PC-9 (cell line): ENCODE data around the gene VAMP8. TPM values are rescaled to one million over a fixed set of nuclear protein-coding genes. Genes with fewer than 3 reads are reported as not detected.
"Not testable (repeated sequence)": the region's sequence is repeated elsewhere in the genome, so short reads cannot be mapped to it uniquely, and the experiment has no call there.

Experiments used
- BruUV-seq: library from RNA; stranded (reverse); fragments of 400-500 nt; replicated peaks from 2 replicates; lab custom pipeline; 2021; lab: Mats Ljungman, UMichigan
- CTCF ChIA-PET: fragments of 300-600 bp; sonication (Branson Sonifier 250); formaldehyde crosslinking; loops from one replicate; lab custom pipeline; 2022; ENCODE audit warnings: antibody characterized with exemption; lab: Charles Lee
- POLR2A ChIA-PET: fragments of 300-600 bp; sonication (Branson Sonifier 250); formaldehyde crosslinking; loops from one replicate; lab custom pipeline; 2022; ENCODE audit warnings: antibody characterized with exemption; ENCODE audit not compliant: unreplicated experiment; lab: Charles Lee
- DNase-seq, 2 experiments: peaks; one replicate each; pipeline versions ENCODE4 v3.0.0 to v3.0.0-alpha.2; 2015 to 2022; ENCODE audit warnings: mixed read lengths in 1 of 2
- H2AFZ ChIP-seq: fragments of 200-600 bp; sonication (generic); 2 replicates; pipeline ENCODE4 v1.8.1; 2017; ENCODE audit warnings: antibody characterized with exemption
- H3F3A ChIP-seq: fragments of 200-600 bp; sonication (generic); 2 replicates; pipeline ENCODE4 v1.8.1; 2017; ENCODE audit warnings: antibody characterized with exemption, mild to moderate bottlenecking, low read depth; ENCODE audit not compliant: insufficient read depth
- H3K27ac ChIP-seq: fragments of 200-600 bp; sonication (generic); 2 replicates; pipeline ENCODE4 v1.6.1; 2016; ENCODE audit warnings: mixed run types
- H3K27me3 ChIP-seq: fragments of 200-600 bp; sonication (generic); 2 replicates; pipeline ENCODE4 v1.6.1; 2016; ENCODE audit warnings: low read depth, mixed run types; ENCODE audit not compliant: insufficient read depth
- H3K36me3 ChIP-seq: fragments of 200-600 bp; sonication (generic); 2 replicates; pipeline ENCODE4 v1.6.1; 2016; ENCODE audit warnings: low read depth, mixed run types
- H3K4me1 ChIP-seq: fragments of 200-600 bp; sonication (generic); replicated peaks from 2 replicates; pipeline ENCODE4 v1.6.1; 2016; ENCODE audit warnings: mixed run types; ENCODE audit not compliant: insufficient read depth
- H3K4me2 ChIP-seq: fragments of 200-600 bp; sonication (generic); 2 replicates; pipeline ENCODE4 v1.6.1; 2017; ENCODE audit warnings: mixed run types
- H3K4me3 ChIP-seq: fragments of 200-600 bp; sonication (generic); 2 replicates; pipeline ENCODE4 v1.6.1; 2016; ENCODE audit warnings: mixed run types
- H3K79me2 ChIP-seq: fragments of 200-600 bp; sonication (generic); 2 replicates; pipeline ENCODE4 v1.6.1; 2017; ENCODE audit warnings: low read depth, mixed run types
- H3K9me2 ChIP-seq: fragments of 200-600 bp; sonication (generic); 2 replicates; pipeline ENCODE4 v1.8.1; 2017; ENCODE audit warnings: mild to moderate bottlenecking; ENCODE audit not compliant: insufficient read depth
- H3K9me3 ChIP-seq: fragments of 200-600 bp; sonication (generic); 2 replicates; pipeline ENCODE4 v1.8.1; 2016; ENCODE audit warnings: low read depth; ENCODE audit not compliant: insufficient read depth
- H4K20me1 ChIP-seq: fragments of 200-600 bp; sonication (generic); 2 replicates; pipeline ENCODE4 v1.8.1; 2017; ENCODE audit not compliant: insufficient read depth
- EZH2 ChIP-seq: fragments of 200-600 bp; sonication (generic); IDR thresholded peaks from 2 replicates; pipeline ENCODE4 v1.8.0; 2017; ENCODE audit warnings: antibody characterized with exemption, low read depth
- intact Hi-C: fragments of 100-400 bp; cut with micrococcal nuclease; formaldehyde crosslinking; loops from one replicate; pipeline ENCODE4 v1.10.0; 2022; ENCODE audit not compliant: unreplicated experiment
- total RNA-seq: library from RNA; stranded (reverse); gene quantifications from 2 replicates; pipeline ENCODE4 v1.2.3, GENCODE V29; 2021
- TF ChIP-seq, protein P1 (sequence below): fragments of 200-600 bp; sonication (generic); conservative IDR thresholded peaks from 2 replicates; pipeline ENCODE4 v1.6.1; 2017; ENCODE audit warnings: mixed run types, antibody characterized with exemption, mild to moderate bottlenecking, moderate library complexity

The VAMP8 gene
- total RNA-seq, 1 experiment from 2014 or later, result 124 TPM

DNA sequence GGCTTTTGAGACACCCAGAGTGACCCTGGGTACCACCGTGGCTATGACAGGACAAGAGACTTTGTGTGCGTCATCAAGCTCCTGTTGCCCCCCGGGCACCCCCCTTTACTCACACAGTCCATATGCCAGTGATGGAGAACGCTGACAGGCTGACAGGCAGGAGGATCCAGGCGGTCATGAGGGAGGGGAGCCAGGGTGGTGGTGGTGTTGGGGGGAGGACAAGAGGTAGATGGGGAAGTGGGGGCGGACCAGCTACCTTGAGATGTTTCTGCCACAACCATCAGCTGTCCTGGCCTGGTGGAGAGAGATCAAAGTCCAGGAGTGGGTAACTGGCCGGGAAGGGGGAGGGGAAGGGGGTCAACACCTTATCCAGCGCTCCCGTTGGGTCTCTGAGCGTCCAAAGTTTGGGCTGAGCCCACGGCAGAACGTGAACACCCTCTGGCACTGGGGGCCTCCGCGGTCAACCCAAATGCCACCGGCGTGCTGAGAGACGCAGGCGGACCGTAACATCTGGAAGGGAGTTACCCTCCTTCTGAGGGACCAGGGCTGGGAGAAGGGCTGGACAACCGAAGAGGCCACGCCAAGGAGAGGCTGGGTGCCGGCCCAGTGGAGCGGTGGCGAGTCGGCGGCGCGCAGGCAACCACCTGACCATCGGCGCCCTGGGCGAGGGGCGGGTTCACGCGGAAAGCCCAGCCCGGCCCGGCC is 24.5 kb downstream of the VAMP8 start:
- Histone ChIP-seq H3K79me2 (peaks cover 49% of the 10 kb centered on the region), H3K27ac (no peak overlapping the region), H2AFZ (peak overlapping the region; percentile 43; the same call in 1 of the 2 replicates), H3K9me3 (no peaks in the 10 kb centered on the region), H3F3A (peaks cover 39% of the 10 kb centered on the region), H3K4me3 (peak overlapping the region; percentile 59; the same call in 1 of the 2 replicates), H3K4me1 (peaks cover 39% of the 10 kb centered on the region), H3K36me3 (peaks cover 21% of the 10 kb centered on the region), H3K4me2 (peak overlapping the region; percentile 82), H3K27me3 (no peaks in the 10 kb centered on the region), H4K20me1 (no peaks in the 10 kb centered on the region), H3K9me2 (no peaks in the 10 kb centered on the region)
- no TSS peak for BruUV-seq
- no peak for DNase-seq
- intact Hi-C loops, result loop anchor here (1.0 to 5.0 kb wide), 4 partner anchors 9 to 183 kb away; partner anchors contain the start of genes GGCX, SH2D6 and VAMP8
- ChIA-PET POLR2A (interaction anchor here (0.7 kb wide), 1 partner anchor 97 kb away, joined by 3 read pairs; no protein-coding TSS in a partner anchor), CTCF (no interaction called here)
- TF ChIP-seq, protein P1, sequence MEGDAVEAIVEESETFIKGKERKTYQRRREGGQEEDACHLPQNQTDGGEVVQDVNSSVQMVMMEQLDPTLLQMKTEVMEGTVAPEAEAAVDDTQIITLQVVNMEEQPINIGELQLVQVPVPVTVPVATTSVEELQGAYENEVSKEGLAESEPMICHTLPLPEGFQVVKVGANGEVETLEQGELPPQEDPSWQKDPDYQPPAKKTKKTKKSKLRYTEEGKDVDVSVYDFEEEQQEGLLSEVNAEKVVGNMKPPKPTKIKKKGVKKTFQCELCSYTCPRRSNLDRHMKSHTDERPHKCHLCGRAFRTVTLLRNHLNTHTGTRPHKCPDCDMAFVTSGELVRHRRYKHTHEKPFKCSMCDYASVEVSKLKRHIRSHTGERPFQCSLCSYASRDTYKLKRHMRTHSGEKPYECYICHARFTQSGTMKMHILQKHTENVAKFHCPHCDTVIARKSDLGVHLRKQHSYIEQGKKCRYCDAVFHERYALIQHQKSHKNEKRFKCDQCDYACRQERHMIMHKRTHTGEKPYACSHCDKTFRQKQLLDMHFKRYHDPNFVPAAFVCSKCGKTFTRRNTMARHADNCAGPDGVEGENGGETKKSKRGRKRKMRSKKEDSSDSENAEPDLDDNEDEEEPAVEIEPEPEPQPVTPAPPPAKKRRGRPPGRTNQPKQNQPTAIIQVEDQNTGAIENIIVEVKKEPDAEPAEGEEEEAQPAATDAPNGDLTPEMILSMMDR, result no peak

DNA sequence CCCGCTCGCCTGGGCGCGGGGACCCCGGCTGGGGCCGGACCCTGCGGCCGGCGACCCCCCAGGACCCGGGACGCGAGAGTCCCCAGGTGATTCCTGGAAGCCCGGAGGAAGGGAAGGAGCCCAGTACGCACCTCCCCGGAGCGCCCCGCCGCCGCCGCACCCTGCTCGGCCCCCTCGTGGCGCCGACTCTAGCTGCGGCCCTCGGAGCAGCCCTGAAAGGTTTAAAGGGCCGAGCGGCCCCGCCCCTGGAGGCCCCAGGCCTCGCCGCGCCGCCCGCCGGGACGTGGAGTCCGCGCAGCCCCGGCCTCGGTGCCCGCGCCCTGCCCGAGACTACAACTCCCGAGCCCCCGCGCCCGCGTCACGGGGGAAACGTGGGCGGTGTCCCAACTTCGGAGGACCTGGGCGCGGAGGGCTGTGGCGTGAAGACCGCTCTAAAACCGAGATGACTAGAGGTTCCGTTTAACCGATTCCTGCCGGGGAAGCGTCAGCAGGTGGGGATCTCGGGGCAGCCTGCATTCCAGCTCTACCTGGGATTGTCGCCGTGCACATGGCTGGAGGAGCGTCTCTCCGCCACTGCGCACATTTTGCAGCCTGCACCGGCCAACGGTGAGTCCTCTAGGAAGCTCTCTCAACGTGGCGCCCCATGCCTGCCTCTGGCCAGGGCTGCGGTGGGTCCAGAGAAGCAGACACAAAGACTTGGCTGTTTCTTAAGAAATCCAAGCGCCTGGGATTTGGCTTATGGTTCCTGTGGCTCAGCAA is 25.3 kb downstream of the VAMP8 start, which contains the start of gene TMEM150A:
Gene TMEM150A, minus strand, starts transcription at position 223 of the 759 bp plus-strand sequence. CDS start 750 bp downstream, outside the sequence.
- no peaks in the 10 kb centered on the region for H3K9me3 ChIP-seq
- peaks cover 45% of the 10 kb centered on the region for H3K4me1 ChIP-seq
- intact Hi-C loops, result loop anchor here (1.0 to 5.0 kb wide), 4 partner anchors 9 to 184 kb away; partner anchors contain the start of genes GGCX, SH2D6 and VAMP8
- H3K79me2 ChIP-seq, result peaks cover 41% of the 10 kb centered on the region
- no TSS peak for BruUV-seq
- H3K27me3 ChIP-seq, result no peaks in the 10 kb centered on the region
- H3K4me2 ChIP-seq, result peak within 1 kb of the TSS; percentile 82
- no peaks in the 10 kb centered on the region for H3K9me2 ChIP-seq
- ChIA-PET CTCF (interaction anchor here (0.6 kb wide), 1 partner anchor 642 kb away, joined by 8 read pairs; no protein-coding TSS in a partner anchor), POLR2A (no interaction called here)
- H4K20me1 ChIP-seq, result no peaks in the 10 kb centered on the region
- peaks cover 19% of the 10 kb centered on the region for H3K36me3 ChIP-seq
- H2AFZ ChIP-seq, result peak within 1 kb of the TSS; percentile 57
- DNase-seq, result peak; percentile 67 to 90
- peaks cover 47% of the 10 kb centered on the region for H3F3A ChIP-seq
- H3K4me3 ChIP-seq, result peak within 1 kb of the TSS; percentile 59
- TF ChIP-seq EZH2, result no peak
- TF ChIP-seq, protein P1, result no peak; the same call in 1 of the 2 replicates
- peak within 1 kb of the TSS; percentile 99 for H3K27ac ChIP-seq

DNA sequence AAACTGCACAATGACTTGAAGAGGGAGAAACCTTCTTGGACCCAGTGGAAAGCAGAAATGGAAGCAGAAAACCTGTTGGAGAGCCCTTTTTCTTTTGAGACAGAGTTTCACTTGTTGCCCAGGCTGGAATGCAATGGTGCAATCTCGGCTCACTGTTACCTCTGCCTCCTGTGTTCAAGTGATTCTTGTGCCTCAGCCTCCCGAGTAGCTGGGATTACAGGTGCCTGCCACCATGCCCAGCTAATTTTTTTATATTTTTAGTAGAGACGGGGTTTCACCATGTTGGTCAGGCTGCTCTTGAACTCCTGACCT is 26.7 kb downstream of the VAMP8 start:
- POLR2A ChIA-PET, result interaction anchor here (0.5 to 0.6 kb wide), 2 partner anchors 42 to 251 kb away, joined by 3 to 12 read pairs; no protein-coding TSS in a partner anchor

More for the DNA sequence above, 26.7 kb downstream of the VAMP8 start:
- CTCF ChIA-PET, result interaction anchor here (0.6 kb wide), 1 partner anchor 15 kb away, joined by 5 read pairs; no protein-coding TSS in a partner anchor
- Histone ChIP-seq H3K79me2 (peaks cover 51% of the 10 kb centered on the region), H3K36me3 (peaks cover 19% of the 10 kb centered on the region), H3F3A (peaks cover 61% of the 10 kb centered on the region), H3K27ac (peak overlapping the region; percentile 99), H3K4me3 (peak overlapping the region; percentile 59), H3K4me2 (peak overlapping the region; percentile 82), H3K4me1 (peaks cover 59% of the 10 kb centered on the region)
- H2AFZ ChIP-seq, BruUV-seq, DNase-seq, H4K20me1 ChIP-seq, H3K9me2 ChIP-seq, H3K9me3 ChIP-seq, H3K27me3 ChIP-seq: not testable (repeated sequence)
- intact Hi-C loops, result loop anchor here (5.0 kb wide), 1 partner anchor 42 kb away; the partner anchor contains the start of gene GGCX
